Testis (tissue), 3 donors: Measurements from ENCODE around the gene GLI1. TPM values are rescaled to one million over a fixed set of nuclear protein-coding genes. Genes with fewer than 3 reads are reported as not detected.

Source experiments
- DNase-seq: peaks from one replicate; pipeline ENCODE4 v3.0.0-alpha.2; 2019
- H3K27ac ChIP-seq, 2 donors: fragments of 200-600 bp; sonication (generic); one replicate each; pipeline ENCODE4 v1.5.1; 2019
- H3K27me3 ChIP-seq: fragments of 200-600 bp; sonication (generic); one replicate; pipeline ENCODE4 v1.5.1; 2019
- H3K36me3 ChIP-seq: fragments of 200-600 bp; sonication (generic); one replicate; pipeline ENCODE4 v1.5.1; 2017; ENCODE audit warnings: low read depth; ENCODE audit errors: missing control alignments
- H3K4me1 ChIP-seq: fragments of 200-600 bp; sonication (generic); one replicate; pipeline ENCODE4 v1.5.1; 2019
- H3K4me3 ChIP-seq, 2 donors: fragments of 200-600 bp; sonication (generic); one replicate each; pipeline ENCODE4 v1.5.1; 2017 to 2019
- H3K9me3 ChIP-seq: fragments of 200-600 bp; sonication (generic); one replicate; pipeline ENCODE4 v1.5.1; 2017
- CTCF ChIP-seq, 3 experiments: fragments of 450-650 bp in 2 of 3; fragments of 200-600 bp in 1 of 3; sonication (generic) in 1 of 3; IDR thresholded peaks; one replicate each; pipeline ENCODE4 v1.5.1; 2016 to 2019; ENCODE audit warnings: antibody characterized with exemption in 3 of 3, mild to moderate bottlenecking in 2 of 3, moderate library complexity in 1 of 3
- POLR2A ChIP-seq: fragments of 450-650 bp; IDR thresholded peaks from one replicate; pipeline ENCODE4 v1.6.1; 2017; ENCODE audit warnings: antibody characterized with exemption, mild to moderate bottlenecking, moderate library complexity
- WGBS, 2 donors: methylation state at CpG; one replicate each; pipeline ENCODE4 v1.1.5; 2018; 5-methylcytosine and 5-hydroxymethylcytosine counted together
- intact Hi-C: fragments of 100-400 bp; cut with DNase I; formaldehyde crosslinking; loops from one replicate; pipeline ENCODE4 v1.15.1; 2023; ENCODE audit warnings: low total_unique reads
- polyA plus RNA-seq: library from polyadenylated mRNA; stranded (reverse); fragments of 350-450 nt; fragmentation: Illumina TruSeq; extraction: RNeasy Lipid Tissue Mini Kit (QIAGEN cat#74804); gene quantifications from one replicate; pipeline ENCODE4 v1.2.3, GENCODE V29; 2014; ENCODE audit warnings: low read depth, low replicate concordance; ENCODE audit not compliant: insufficient read depth
- total RNA-seq, 2 donors: library from RNA; depleted of rRNA; stranded (reverse); fragments of >200 nt; gene quantifications; one replicate each; pipeline ENCODE4 v1.2.3, GENCODE V29; 2016

GLI1 gene
- total and polyA plus RNA-seq, 3 donors from 2014 or later = 8.3 to 18.0 (median 9.3) TPM

GRCh38 chr12:57429473-57430111 lies 30.0 kb upstream of the GLI1 start:
- H3K36me3 ChIP-seq = no peaks in the 10 kb centered on the region
- H3K27me3 ChIP-seq = no peaks in the 10 kb centered on the region
- H3K9me3 ChIP-seq = no peaks in the 10 kb centered on the region
- WGBS, 2 donors = 18 to 20% methylated on average over 8 to 9 of the region's 9 CpGs
- H3K27ac ChIP-seq = peak overlapping the region; percentile 97 to 99
- peaks cover 8% of the 10 kb centered on the region for H3K4me1 ChIP-seq
- H3K4me3 ChIP-seq = peak overlapping the region; percentile 78 to 82
- intact Hi-C loops = no loop called here
- TF ChIP-seq POLR2A (no peak), CTCF (IDR thresholded peaks at IDR 0.05) (no peak)
- DNase-seq = no peak

GRCh38 chr12:57430112-57430930 lies 29.3 kb upstream of the GLI1 start:
- Histone ChIP-seq H3K9me3 (no peaks in the 10 kb centered on the region), H3K4me3 (peak overlapping the region; percentile 78 to 82), H3K4me1 (peaks cover 8% of the 10 kb centered on the region), H3K27ac (peak overlapping the region; percentile 97 to 99), H3K36me3 (no peaks in the 10 kb centered on the region), H3K27me3 (no peaks in the 10 kb centered on the region)
- no peak for TF ChIP-seq CTCF (IDR thresholded peaks at IDR 0.05)
- no peak for TF ChIP-seq POLR2A
- DNase-seq = peak; percentile 50
- intact Hi-C loops = no loop called here
- WGBS, 2 donors = 0 to 1% methylated on average over 13 to 48 of the region's 74 CpGs

GRCh38 chr12:57430931-57431566 lies 28.5 kb upstream of the GLI1 start, which contains the start of gene R3HDM2:
Gene R3HDM2 (minus strand): TSS chr12:57431043. CDS start chr12:57310428, 120,615 bp downstream.
- peak within 1 kb of the TSS; percentile 97 to 99 for H3K27ac ChIP-seq
- H3K9me3 ChIP-seq = no peaks in the 10 kb centered on the region
- peak within 1 kb of the TSS; percentile 78 to 82 for H3K4me3 ChIP-seq
- no peaks in the 10 kb centered on the region for H3K27me3 ChIP-seq
- H3K4me1 ChIP-seq = peaks cover 8% of the 10 kb centered on the region
- peak; percentile 86 for TF ChIP-seq POLR2A
- TF ChIP-seq CTCF (IDR thresholded peaks at IDR 0.05) = no peak
- DNase-seq = peak; percentile 97
- WGBS, 2 donors = 0 to 2% methylated on average over 30 to 41 of the region's 41 CpGs
- no peaks in the 10 kb centered on the region for H3K36me3 ChIP-seq
- intact Hi-C loops = no loop called here

GRCh38 chr12:57431654-57432188 lies 27.9 kb upstream of the GLI1 start:
- intact Hi-C loops = no loop called here
- Histone ChIP-seq H3K9me3 (no peaks in the 10 kb centered on the region), H3K27ac (peak overlapping the region in 1 of 2 donors; percentile 99), H3K36me3 (no peaks in the 10 kb centered on the region), H3K27me3 (no peaks in the 10 kb centered on the region), H3K4me3 (peak overlapping the region; percentile 78 to 82), H3K4me1 (peaks cover 8% of the 10 kb centered on the region)
- TF ChIP-seq POLR2A = no peak
- no peak for TF ChIP-seq CTCF (IDR thresholded peaks at IDR 0.05)
- 68 to 75% methylated on average over 11 of the region's 11 CpGs for WGBS, 2 donors
- no peak for DNase-seq
